ENCODE results near the gene ARPC5.

ARPC5 gene

DNA sequence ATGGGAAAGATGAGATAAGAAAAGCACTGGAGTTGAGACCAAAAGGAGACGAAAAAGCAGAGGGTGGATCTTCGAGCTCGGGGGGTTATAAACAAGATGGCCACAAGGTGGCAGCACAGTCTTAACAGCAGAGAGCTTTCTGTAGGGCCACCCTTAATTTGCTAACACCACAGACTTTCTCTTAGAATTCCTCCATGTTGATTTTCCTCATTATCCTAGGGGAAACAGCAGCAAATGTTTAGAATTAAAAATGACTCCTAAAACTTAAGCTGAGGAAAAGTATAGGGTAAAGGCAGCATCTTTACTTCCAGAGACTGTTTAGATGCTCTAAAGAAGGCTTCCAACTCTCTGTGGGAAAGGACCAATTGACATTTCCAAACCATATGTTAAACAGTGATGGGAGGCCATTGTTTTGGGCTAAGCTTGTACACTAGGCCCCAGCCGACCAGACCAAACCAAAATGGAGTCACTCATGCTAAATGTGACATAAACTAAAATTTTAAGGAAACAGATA is 20.0 kb upstream of the ARPC5 start:
- H3K36me3 ChIP-seq (ENCODE audit: control insufficient read depth, insufficient read depth, low read length): no peaks in the 10 kb centered on the region
- H3K27ac ChIP-seq (ENCODE audit: low read depth, low read length): no peak overlapping the region
- H3K4me1 ChIP-seq (ENCODE audit: control insufficient read depth, insufficient read depth, low read length): peaks cover 3% of the 10 kb centered on the region
- H3K27me3 ChIP-seq (ENCODE audit: control insufficient read depth, insufficient read depth, low read length): no peaks in the 10 kb centered on the region
- no peak overlapping the region for H3K4me3 ChIP-seq (ENCODE audit: low read length)
- no peak overlapping the region for H3K9ac ChIP-seq (ENCODE audit: low read length)

DNA sequence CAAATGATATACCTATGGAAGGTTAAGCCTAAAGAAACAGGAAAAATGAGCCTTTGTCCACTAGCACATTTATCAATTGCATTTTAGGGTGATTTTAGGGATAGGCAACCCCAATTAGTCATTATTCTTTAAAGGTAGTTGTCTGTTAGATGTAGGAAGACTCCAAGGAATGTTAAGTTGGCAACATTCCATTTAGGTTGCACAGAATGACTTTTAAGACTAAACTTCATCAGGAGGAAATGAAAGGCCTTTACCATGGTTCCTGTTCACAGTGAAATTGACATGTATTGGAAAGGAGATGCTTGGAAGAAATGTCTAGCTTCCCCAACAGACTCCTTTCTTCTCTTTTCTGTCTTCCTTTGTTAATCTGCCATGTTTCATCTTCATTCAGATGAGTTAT is 19.1 kb upstream of the ARPC5 start:
- no peak overlapping the region for H3K27ac ChIP-seq (ENCODE audit: low read depth, low read length)
- no peaks in the 10 kb centered on the region for H3K36me3 ChIP-seq (ENCODE audit: control insufficient read depth, insufficient read depth, low read length)
- no peak overlapping the region for H3K4me3 ChIP-seq (ENCODE audit: low read length)
- H3K4me1 ChIP-seq (ENCODE audit: control insufficient read depth, insufficient read depth, low read length): peaks cover 3% of the 10 kb centered on the region
- no peak overlapping the region for H3K9ac ChIP-seq (ENCODE audit: low read length)
- H3K27me3 ChIP-seq (ENCODE audit: control insufficient read depth, insufficient read depth, low read length): no peaks in the 10 kb centered on the region

DNA sequence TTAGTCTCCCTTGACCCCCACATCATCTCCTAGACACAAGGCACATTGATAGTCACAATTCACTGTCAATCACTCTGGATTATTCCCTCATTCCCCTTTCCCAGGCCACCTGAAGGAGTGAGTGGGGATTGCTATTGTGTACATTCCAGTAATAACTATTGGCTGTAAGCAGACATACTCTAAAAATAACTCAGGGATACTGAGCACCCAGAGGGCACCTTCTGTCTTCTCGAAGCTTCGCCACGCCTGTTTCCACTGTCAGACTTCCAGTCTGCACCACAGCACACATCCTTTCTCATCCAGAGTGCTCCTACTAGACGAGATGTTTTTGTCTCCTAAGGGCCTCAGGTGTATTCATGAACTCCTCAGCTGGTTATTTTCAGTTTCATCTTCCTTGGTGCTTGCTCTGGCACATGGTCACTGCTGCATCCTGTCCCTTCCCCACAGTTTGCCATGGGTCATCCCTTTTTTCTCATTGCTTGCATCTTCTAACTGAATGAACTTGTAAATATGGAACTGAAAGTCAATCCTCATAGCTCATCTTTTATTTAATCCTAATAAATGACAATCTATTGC is 18.4 kb upstream of the ARPC5 start:
- Histone ChIP-seq H3K27me3 (ENCODE audit: control insufficient read depth, insufficient read depth, low read length) (no peaks in the 10 kb centered on the region), H3K9ac (ENCODE audit: low read length) (no peak overlapping the region), H3K4me1 (ENCODE audit: control insufficient read depth, insufficient read depth, low read length) (peaks cover 3% of the 10 kb centered on the region), H3K27ac (ENCODE audit: low read depth, low read length) (no peak overlapping the region), H3K36me3 (ENCODE audit: control insufficient read depth, insufficient read depth, low read length) (no peaks in the 10 kb centered on the region), H3K4me3 (ENCODE audit: low read length) (no peak overlapping the region)

DNA sequence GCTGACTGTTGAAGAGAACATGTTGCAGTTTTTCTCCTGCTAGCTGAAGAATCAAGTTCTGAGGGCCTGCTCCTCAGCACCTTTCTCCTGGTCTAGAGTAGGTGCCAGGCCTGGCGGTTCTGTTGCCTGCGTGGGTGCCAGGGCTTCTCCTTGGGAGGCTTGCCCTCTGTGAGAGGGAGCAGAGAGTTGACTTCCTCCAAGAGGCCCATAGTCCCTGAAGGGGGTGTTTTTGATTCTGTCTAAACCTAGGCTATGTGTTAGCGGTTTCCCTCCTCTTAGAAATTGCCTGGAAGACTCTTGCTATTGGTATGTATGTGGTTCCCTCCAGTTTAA is 17.8 kb upstream of the ARPC5 start:
- Histone ChIP-seq H3K27me3 (ENCODE audit: control insufficient read depth, insufficient read depth, low read length) (no peaks in the 10 kb centered on the region), H3K9ac (ENCODE audit: low read length) (no peak overlapping the region), H3K27ac (ENCODE audit: low read depth, low read length) (no peak overlapping the region), H3K4me3 (ENCODE audit: low read length) (no peak overlapping the region), H3K36me3 (ENCODE audit: control insufficient read depth, insufficient read depth, low read length) (no peaks in the 10 kb centered on the region), H3K4me1 (ENCODE audit: control insufficient read depth, insufficient read depth, low read length) (peaks cover 3% of the 10 kb centered on the region)

DNA sequence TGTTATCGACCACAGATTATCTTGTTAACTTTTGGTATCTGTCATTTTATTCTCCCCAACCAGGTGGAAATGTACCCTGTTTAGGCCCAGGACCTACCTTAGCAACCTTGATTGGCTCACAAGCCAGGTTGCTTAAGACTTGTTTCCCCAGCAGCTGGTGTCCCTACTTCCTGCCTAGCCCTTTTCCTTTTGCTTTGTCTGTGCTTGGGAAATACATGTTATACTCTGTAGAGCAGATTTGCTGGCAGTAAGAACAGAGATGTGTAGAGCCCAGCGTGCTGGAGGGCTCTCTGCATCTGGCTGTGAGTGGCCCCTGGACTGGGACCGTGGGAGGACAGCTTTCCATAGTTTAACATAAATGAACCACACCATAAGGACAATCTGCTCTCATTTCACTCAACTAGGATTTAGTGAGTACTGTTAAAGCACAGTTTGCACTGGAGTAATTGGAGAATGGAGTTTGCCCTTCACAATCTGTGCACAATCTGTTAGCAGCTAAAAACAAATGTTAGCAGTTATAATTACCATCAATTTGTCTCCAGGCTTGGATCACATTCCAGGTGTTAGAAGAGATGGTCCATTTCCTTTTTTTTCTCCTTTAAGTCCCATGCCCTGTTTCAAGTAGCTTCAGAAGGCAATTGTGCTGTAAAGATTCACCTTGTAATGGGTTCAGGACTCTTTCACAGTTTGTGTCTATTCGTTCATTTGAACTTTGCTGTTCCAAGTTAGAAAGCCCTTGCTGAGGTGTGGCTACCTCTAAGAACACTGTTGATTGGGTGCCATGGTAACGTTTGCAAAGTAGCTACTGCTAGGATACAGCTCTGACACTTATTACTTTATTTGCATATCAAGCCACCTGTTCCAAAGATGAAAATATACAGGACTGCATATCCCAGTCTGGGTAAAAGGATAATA is 17.2 kb upstream of the ARPC5 start, which contains the start of gene APOBEC4:
Gene APOBEC4, minus strand, starts transcription at position 770 of the 915 bp plus-strand sequence. CDS start 4,535 bp downstream, outside the sequence.
- Histone ChIP-seq H3K4me3 (ENCODE audit: low read length) (no peak within 1 kb of the TSS), H3K36me3 (ENCODE audit: control insufficient read depth, insufficient read depth, low read length) (no peaks in the 10 kb centered on the region), H3K4me1 (ENCODE audit: control insufficient read depth, insufficient read depth, low read length) (peaks cover 3% of the 10 kb centered on the region), H3K27ac (ENCODE audit: low read depth, low read length) (no peak within 1 kb of the TSS), H3K27me3 (ENCODE audit: control insufficient read depth, insufficient read depth, low read length) (no peaks in the 10 kb centered on the region), H3K9ac (ENCODE audit: low read length) (no peak within 1 kb of the TSS)

DNA sequence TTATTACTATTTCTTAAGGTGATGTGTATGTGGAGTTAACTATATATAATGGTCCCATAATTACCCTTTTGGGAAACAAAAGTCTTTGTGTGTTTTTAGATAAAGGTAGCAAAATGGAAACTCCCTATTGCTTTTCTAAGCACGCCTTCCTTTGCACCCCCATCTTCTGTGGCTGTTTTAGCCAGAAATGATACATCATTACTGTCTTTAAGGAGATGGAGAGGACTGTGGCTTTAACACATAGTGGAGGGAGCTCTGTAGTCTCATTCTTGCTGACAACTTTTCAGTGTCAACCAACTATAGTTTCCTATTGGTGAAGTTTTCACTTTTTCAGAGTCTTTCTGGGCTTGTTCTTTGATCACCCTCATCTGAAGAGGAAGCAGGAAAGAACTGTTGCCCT is 16.5 kb upstream of the ARPC5 start:
- H3K27me3 ChIP-seq (ENCODE audit: control insufficient read depth, insufficient read depth, low read length): no peaks in the 10 kb centered on the region
- peaks cover 3% of the 10 kb centered on the region for H3K4me1 ChIP-seq (ENCODE audit: control insufficient read depth, insufficient read depth, low read length)
- H3K36me3 ChIP-seq (ENCODE audit: control insufficient read depth, insufficient read depth, low read length): no peaks in the 10 kb centered on the region
- H3K27ac ChIP-seq (ENCODE audit: low read depth, low read length): no peak overlapping the region
- H3K9ac ChIP-seq (ENCODE audit: low read length): no peak overlapping the region
- H3K4me3 ChIP-seq (ENCODE audit: low read length): no peak overlapping the region

DNA sequence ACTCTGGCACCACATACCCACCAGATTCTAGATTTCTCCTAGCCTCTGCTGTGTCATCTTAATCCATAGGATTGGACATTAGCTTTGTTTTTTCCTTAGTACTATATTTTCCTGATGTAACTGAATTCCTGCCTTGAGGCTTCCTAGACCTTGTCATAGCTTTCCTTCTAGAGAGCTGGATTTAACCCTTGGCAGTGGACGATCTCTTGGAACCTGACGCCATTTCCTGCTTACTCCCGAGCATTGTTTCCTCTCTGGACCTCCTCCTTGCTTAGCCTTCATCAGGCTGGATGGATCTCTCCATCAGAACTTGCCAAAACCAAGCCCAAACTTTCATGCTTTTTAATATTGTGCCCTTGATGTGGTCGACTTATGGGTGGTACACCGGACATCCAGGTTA is 16.0 kb upstream of the ARPC5 start:
- peaks cover 3% of the 10 kb centered on the region for H3K4me1 ChIP-seq (ENCODE audit: control insufficient read depth, insufficient read depth, low read length)
- no peaks in the 10 kb centered on the region for H3K36me3 ChIP-seq (ENCODE audit: control insufficient read depth, insufficient read depth, low read length)
- H3K4me3 ChIP-seq (ENCODE audit: low read length): no peak overlapping the region
- no peak overlapping the region for H3K27ac ChIP-seq (ENCODE audit: low read depth, low read length)
- H3K9ac ChIP-seq (ENCODE audit: low read length): no peak overlapping the region
- H3K27me3 ChIP-seq (ENCODE audit: control insufficient read depth, insufficient read depth, low read length): no peaks in the 10 kb centered on the region

DNA sequence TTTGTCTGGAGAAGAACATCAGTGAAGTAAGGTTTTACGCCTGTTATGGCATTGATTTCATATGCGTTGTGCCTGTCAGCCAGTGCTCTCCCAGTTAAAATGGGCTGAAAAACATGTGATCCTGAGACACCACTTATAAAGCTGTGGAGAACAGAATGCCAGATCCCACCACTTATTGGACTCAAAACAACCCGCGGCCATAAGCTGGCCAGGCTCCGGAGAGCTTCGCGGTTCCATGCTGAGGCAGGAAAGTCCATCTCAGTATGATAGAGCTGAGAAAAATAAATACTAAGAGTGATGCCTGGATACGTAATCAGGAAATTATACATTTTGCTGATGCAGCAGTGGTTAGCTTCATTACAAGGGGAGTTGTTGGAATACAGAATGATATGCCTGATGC is 12.5 kb upstream of the ARPC5 start:
- Histone ChIP-seq H3K36me3 (ENCODE audit: control insufficient read depth, insufficient read depth, low read length) (no peaks in the 10 kb centered on the region), H3K4me3 (ENCODE audit: low read length) (no peak overlapping the region), H3K27ac (ENCODE audit: low read depth, low read length) (no peak overlapping the region), H3K4me1 (ENCODE audit: control insufficient read depth, insufficient read depth, low read length) (no peaks in the 10 kb centered on the region), H3K9ac (ENCODE audit: low read length) (no peak overlapping the region), H3K27me3 (ENCODE audit: control insufficient read depth, insufficient read depth, low read length) (no peaks in the 10 kb centered on the region)

DNA sequence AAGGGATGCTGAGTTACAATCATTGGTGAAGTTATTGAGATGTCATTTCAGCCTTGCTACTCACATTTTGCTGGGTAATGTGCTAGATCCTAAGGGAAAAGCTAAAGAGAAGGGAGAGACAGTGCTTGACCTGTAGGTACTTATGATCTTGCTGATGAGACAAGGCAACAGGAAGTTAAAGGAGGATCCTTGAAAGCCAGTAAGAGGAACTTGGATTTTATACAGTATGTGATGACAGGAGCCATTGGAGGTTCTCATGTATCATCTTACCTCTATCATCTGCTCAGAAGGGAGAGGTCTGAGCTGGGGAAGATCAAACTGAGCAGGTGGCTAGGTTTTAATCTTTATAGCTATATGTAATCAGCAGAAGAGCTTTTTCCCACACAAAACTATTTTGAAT is 11.2 kb upstream of the ARPC5 start:
- H3K4me3 ChIP-seq (ENCODE audit: low read length): no peak overlapping the region
- no peaks in the 10 kb centered on the region for H3K4me1 ChIP-seq (ENCODE audit: control insufficient read depth, insufficient read depth, low read length)
- no peak overlapping the region for H3K9ac ChIP-seq (ENCODE audit: low read length)
- H3K27ac ChIP-seq (ENCODE audit: low read depth, low read length): no peak overlapping the region
- H3K27me3 ChIP-seq (ENCODE audit: control insufficient read depth, insufficient read depth, low read length): no peaks in the 10 kb centered on the region
- no peaks in the 10 kb centered on the region for H3K36me3 ChIP-seq (ENCODE audit: control insufficient read depth, insufficient read depth, low read length)

DNA sequence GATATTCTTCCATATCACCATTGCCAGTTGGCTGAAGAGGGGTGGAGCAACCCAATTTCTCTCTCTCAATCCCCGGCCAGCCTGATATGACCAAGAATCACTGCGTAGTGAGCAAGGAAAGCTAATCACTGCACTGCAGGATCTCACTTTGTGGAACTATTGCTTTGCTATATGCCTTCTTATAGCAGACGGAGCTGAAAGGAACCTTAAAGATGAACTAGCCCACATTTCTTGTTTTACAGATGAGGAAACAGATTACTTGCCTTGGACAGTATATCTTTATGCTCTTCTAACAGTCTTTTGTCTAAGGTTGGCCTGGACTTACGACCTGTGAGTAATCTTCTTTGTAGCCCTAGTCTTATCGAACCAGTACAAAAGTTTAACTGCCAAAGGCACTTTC is 9.9 kb upstream of the ARPC5 start:
- H3K9ac ChIP-seq (ENCODE audit: low read length): no peak overlapping the region
- no peak overlapping the region for H3K27ac ChIP-seq (ENCODE audit: low read depth, low read length)
- H3K27me3 ChIP-seq (ENCODE audit: control insufficient read depth, insufficient read depth, low read length): no peaks in the 10 kb centered on the region
- no peaks in the 10 kb centered on the region for H3K4me1 ChIP-seq (ENCODE audit: control insufficient read depth, insufficient read depth, low read length)
- no peak overlapping the region for H3K4me3 ChIP-seq (ENCODE audit: low read length)
- H3K36me3 ChIP-seq (ENCODE audit: control insufficient read depth, insufficient read depth, low read length): no peaks in the 10 kb centered on the region

DNA sequence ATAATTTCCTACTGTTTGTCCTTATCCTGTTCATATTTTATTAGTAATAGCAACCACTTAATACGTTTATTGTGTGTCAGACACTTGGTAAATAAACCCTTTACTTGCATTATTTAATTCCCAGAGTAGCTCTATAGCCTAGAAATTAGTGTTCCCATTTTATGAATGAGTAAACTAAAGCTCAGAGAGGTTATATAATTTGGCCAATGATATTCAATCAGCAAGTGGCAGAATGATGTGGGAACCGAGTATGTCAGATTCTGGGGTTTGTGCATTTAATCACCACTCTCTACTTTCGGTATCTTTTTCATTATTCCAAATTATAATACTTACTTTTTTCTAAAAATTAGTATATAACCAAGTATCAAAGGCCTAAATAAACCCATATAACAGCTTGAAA is 6.6 kb upstream of the ARPC5 start:
- no peak overlapping the region for H3K27ac ChIP-seq (ENCODE audit: low read depth, low read length)
- H3K9ac ChIP-seq (ENCODE audit: low read length): no peak overlapping the region
- H3K4me1 ChIP-seq (ENCODE audit: control insufficient read depth, insufficient read depth, low read length): no peaks in the 10 kb centered on the region
- H3K4me3 ChIP-seq (ENCODE audit: low read length): no peak overlapping the region
- no peaks in the 10 kb centered on the region for H3K36me3 ChIP-seq (ENCODE audit: control insufficient read depth, insufficient read depth, low read length)
- no peaks in the 10 kb centered on the region for H3K27me3 ChIP-seq (ENCODE audit: control insufficient read depth, insufficient read depth, low read length)

DNA sequence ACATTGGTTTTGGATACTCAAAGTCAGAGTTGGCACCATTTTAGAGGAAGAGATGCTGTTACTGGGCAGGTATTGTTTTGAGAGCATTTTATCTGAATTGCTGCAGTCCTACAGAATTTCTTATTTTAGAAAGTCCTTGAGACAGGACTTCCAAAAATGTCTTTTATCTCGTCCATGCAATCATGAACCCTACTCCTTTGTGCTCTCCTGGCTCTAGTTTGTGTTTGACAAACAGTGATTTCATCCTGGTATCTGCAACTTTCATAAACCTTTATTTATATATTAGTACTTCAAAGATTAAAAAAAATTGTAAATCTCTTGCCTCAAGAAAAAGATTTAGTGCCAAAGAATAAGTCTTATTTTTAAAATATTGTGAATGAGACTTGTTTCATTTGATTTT is 4.6 kb upstream of the ARPC5 start:
- H3K9ac ChIP-seq (ENCODE audit: low read length): no peak overlapping the region
- H3K4me3 ChIP-seq (ENCODE audit: low read length): no peak overlapping the region
- no peaks in the 10 kb centered on the region for H3K27me3 ChIP-seq (ENCODE audit: control insufficient read depth, insufficient read depth, low read length)
- no peaks in the 10 kb centered on the region for H3K36me3 ChIP-seq (ENCODE audit: control insufficient read depth, insufficient read depth, low read length)
- no peaks in the 10 kb centered on the region for H3K4me1 ChIP-seq (ENCODE audit: control insufficient read depth, insufficient read depth, low read length)
- no peak overlapping the region for H3K27ac ChIP-seq (ENCODE audit: low read depth, low read length)

All from rectal smooth muscle tissue (tissue), 1 donor.